ENCODE results near the gene ZNF438. TPM values are rescaled to one million over a fixed set of nuclear protein-coding genes. Genes with fewer than 3 reads are reported as not detected.

ZNF438 gene
- total RNA-seq, 1 experiment from 2014 or later, result 2.0 TPM

DNA sequence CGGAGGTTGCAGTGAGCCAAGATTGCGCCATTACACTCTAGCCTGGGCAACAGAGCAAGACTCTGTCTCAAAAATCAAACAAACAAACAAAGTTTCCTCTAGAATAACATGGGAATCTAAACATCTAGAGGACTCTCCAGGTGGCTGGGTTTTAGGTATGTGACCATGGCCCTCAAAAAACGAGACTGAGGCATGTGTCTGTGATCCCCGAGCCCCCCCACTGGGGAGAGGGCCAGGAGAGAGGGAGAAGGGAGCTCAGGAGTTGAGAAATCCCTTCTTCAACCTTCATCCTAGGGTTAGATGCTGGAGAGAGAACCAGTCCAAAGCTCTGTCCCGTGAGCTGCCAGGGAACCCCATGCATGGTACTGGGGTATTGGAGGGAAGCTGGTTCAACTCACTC lies 214.1 kb downstream of the ZNF438 start:
- no peak for TF ChIP-seq TCF7L2 (IDR thresholded peaks at IDR 0.05; ENCODE audit: low read depth, low read length)
- TF ChIP-seq POLR2AphosphoS5 (IDR thresholded peaks at IDR 0.05; ENCODE audit: low read depth, low read length), result no peak
- no peak for TF ChIP-seq SIN3A (IDR thresholded peaks at IDR 0.05; ENCODE audit: borderline replicate concordance, insufficient read depth, low read depth, low read length)
- TF ChIP-seq, protein P1, sequence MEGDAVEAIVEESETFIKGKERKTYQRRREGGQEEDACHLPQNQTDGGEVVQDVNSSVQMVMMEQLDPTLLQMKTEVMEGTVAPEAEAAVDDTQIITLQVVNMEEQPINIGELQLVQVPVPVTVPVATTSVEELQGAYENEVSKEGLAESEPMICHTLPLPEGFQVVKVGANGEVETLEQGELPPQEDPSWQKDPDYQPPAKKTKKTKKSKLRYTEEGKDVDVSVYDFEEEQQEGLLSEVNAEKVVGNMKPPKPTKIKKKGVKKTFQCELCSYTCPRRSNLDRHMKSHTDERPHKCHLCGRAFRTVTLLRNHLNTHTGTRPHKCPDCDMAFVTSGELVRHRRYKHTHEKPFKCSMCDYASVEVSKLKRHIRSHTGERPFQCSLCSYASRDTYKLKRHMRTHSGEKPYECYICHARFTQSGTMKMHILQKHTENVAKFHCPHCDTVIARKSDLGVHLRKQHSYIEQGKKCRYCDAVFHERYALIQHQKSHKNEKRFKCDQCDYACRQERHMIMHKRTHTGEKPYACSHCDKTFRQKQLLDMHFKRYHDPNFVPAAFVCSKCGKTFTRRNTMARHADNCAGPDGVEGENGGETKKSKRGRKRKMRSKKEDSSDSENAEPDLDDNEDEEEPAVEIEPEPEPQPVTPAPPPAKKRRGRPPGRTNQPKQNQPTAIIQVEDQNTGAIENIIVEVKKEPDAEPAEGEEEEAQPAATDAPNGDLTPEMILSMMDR (IDR thresholded peaks at IDR 0.05), result no peak
- TF ChIP-seq, protein P2, sequence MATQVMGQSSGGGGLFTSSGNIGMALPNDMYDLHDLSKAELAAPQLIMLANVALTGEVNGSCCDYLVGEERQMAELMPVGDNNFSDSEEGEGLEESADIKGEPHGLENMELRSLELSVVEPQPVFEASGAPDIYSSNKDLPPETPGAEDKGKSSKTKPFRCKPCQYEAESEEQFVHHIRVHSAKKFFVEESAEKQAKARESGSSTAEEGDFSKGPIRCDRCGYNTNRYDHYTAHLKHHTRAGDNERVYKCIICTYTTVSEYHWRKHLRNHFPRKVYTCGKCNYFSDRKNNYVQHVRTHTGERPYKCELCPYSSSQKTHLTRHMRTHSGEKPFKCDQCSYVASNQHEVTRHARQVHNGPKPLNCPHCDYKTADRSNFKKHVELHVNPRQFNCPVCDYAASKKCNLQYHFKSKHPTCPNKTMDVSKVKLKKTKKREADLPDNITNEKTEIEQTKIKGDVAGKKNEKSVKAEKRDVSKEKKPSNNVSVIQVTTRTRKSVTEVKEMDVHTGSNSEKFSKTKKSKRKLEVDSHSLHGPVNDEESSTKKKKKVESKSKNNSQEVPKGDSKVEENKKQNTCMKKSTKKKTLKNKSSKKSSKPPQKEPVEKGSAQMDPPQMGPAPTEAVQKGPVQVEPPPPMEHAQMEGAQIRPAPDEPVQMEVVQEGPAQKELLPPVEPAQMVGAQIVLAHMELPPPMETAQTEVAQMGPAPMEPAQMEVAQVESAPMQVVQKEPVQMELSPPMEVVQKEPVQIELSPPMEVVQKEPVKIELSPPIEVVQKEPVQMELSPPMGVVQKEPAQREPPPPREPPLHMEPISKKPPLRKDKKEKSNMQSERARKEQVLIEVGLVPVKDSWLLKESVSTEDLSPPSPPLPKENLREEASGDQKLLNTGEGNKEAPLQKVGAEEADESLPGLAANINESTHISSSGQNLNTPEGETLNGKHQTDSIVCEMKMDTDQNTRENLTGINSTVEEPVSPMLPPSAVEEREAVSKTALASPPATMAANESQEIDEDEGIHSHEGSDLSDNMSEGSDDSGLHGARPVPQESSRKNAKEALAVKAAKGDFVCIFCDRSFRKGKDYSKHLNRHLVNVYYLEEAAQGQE (IDR thresholded peaks at IDR 0.05; ENCODE audit: insufficient read depth in 1 of 2, low read depth in 2 of 2, low read length in 1 of 2), result no peak
- Histone ChIP-seq H3K4me3 (ENCODE audit: low read depth in 2 of 2, low read length in 2 of 2) (no peak overlapping the region), H3K27ac (ENCODE audit: low read length) (no peak overlapping the region), H3K4me1 (ENCODE audit: control insufficient read depth, insufficient read depth, low read length) (no peaks in the 10 kb centered on the region), H3K27me3 (ENCODE audit: control insufficient read depth, insufficient read depth, low read length) (no peaks in the 10 kb centered on the region), H3K36me3 (ENCODE audit: control insufficient read depth, insufficient read depth, low read length) (no peaks in the 10 kb centered on the region), H3K9me3 (ENCODE audit: control insufficient read depth, insufficient read depth, low read depth, low read length) (no peaks in the 10 kb centered on the region)
- POLR2A ChIA-PET, result no interaction called here
- DNase-seq (ENCODE audit: low read depth, low spot score), result no peak
- in situ Hi-C loops (cut with HindIII; ENCODE audit: low pct_unique_long_range_greater_than_20kb, low sequenced_read_pairs), result no loop called here
- ATAC-seq, result no peak
- intact Hi-C loops (cut with micrococcal nuclease; ENCODE audit: unreplicated experiment), result no loop called here
- CTCF ChIA-PET, result no interaction called here
- BruUV-seq (replicated peaks), result no TSS peak

DNA sequence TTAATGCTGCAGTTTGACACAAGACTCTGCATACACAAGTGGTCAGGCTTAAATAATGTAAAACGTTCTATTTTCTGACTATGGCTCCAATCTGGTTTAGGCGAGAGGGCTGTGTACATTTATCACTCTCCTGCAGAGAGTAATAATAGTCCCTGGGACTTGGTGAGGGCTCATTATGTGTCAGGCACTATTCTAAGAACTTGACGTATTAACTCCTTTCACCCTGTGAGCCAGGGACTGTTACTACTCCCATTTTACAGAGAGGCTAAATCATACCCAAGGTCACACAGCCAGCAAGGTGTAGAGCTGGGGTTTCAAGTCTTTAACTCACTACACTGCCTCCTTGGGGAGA lies 214.9 kb downstream of the ZNF438 start:
- H3K4me3 ChIP-seq (ENCODE audit: low read depth in 2 of 2, low read length in 2 of 2), result no peak overlapping the region
- no peak overlapping the region for H3K27ac ChIP-seq (ENCODE audit: low read length)
- no peak for TF ChIP-seq TCF7L2 (IDR thresholded peaks at IDR 0.05; ENCODE audit: low read depth, low read length)
- no peak for TF ChIP-seq POLR2AphosphoS5 (IDR thresholded peaks at IDR 0.05; ENCODE audit: low read depth, low read length)
- TF ChIP-seq, protein P2 (IDR thresholded peaks at IDR 0.05; ENCODE audit: insufficient read depth in 1 of 2, low read depth in 2 of 2, low read length in 1 of 2), result no peak
- TF ChIP-seq SIN3A (IDR thresholded peaks at IDR 0.05; ENCODE audit: borderline replicate concordance, insufficient read depth, low read depth, low read length), result no peak
- TF ChIP-seq, protein P1 (IDR thresholded peaks at IDR 0.05), result no peak
- in situ Hi-C loops (cut with HindIII; ENCODE audit: low pct_unique_long_range_greater_than_20kb, low sequenced_read_pairs), result no loop called here
- H3K27me3 ChIP-seq (ENCODE audit: control insufficient read depth, insufficient read depth, low read length), result no peaks in the 10 kb centered on the region
- H3K9me3 ChIP-seq (ENCODE audit: control insufficient read depth, insufficient read depth, low read depth, low read length), result no peaks in the 10 kb centered on the region
- no TSS peak for BruUV-seq (replicated peaks)
- ATAC-seq, result no peak
- POLR2A ChIA-PET, result no interaction called here
- H3K36me3 ChIP-seq (ENCODE audit: control insufficient read depth, insufficient read depth, low read length), result no peaks in the 10 kb centered on the region
- CTCF ChIA-PET, result no interaction called here
- H3K4me1 ChIP-seq (ENCODE audit: control insufficient read depth, insufficient read depth, low read length), result no peaks in the 10 kb centered on the region
- no peak for DNase-seq (ENCODE audit: low read depth, low spot score)
- intact Hi-C loops (cut with micrococcal nuclease; ENCODE audit: unreplicated experiment), result no loop called here

Data from Panc1 (cell line).